ENCODE results near the gene USP15.

USP15 gene

GRCh38 chr12:62379723-62380045 is 119.5 kb downstream of the USP15 start:
- Histone ChIP-seq H3K36me3 (ENCODE audit: insufficient read depth, low read length) (peaks cover 40% of the 10 kb centered on the region), H3K9ac (ENCODE audit: low read depth, low read length) (no peak overlapping the region), H3K27ac (ENCODE audit: low read length) (no peak overlapping the region), H3K4me1 (ENCODE audit: insufficient read depth, low read length) (0 out of 2 replicates have a peak, but pooled peaks cover 2% of the 10 kb centered on the region), H4K20me1 (ENCODE audit: insufficient read depth, low read length) (no peaks in the 10 kb centered on the region), H3K27me3 (ENCODE audit: insufficient read depth, low read length, poor library complexity) (no peaks in the 10 kb centered on the region), H3K79me2 (ENCODE audit: insufficient read depth, low read length) (peaks cover 14% of the 10 kb centered on the region; the same call in 1 of the 2 replicates), H2AFZ (ENCODE audit: low read depth, low read length) (no peak overlapping the region), H3K4me3 (ENCODE audit: low read depth in 1 of 2, low read length in 2 of 2) (no peak overlapping the region), H3K4me2 (ENCODE audit: insufficient read depth, low read length) (no peak overlapping the region), H3K9me3 (ENCODE audit: insufficient read depth, low read length, severe bottlenecking) (no peaks in the 10 kb centered on the region)
- no peak for TF ChIP-seq EZH2 (IDR thresholded peaks at IDR 0.05; ENCODE audit: borderline replicate concordance, low read depth, low read length, severe bottlenecking)
- no peak for TF ChIP-seq CTCF (IDR thresholded peaks at IDR 0.05; ENCODE audit: borderline replicate concordance, extremely low read depth, low read length, poor library complexity, severe bottlenecking)
- no peak for DNase-seq
- ATAC-seq (ENCODE audit: insufficient read depth, low read depth) = no peak

- no peaks in the 10 kb centered on the region for H3K9me3 ChIP-seq (ENCODE audit: insufficient read depth, low read length, severe bottlenecking)
- no peak overlapping the region for H2AFZ ChIP-seq (ENCODE audit: low read depth, low read length)
- DNase-seq (no peak), ATAC-seq (ENCODE audit: insufficient read depth, low read depth) (no peak)
- H3K79me2 ChIP-seq (ENCODE audit: insufficient read depth, low read length) = peaks cover 6% of the 10 kb centered on the region; the same call in 1 of the 2 replicates
- no peaks in the 10 kb centered on the region for H4K20me1 ChIP-seq (ENCODE audit: insufficient read depth, low read length)
- H3K4me3 ChIP-seq (ENCODE audit: low read depth in 1 of 2, low read length in 2 of 2) = no peak overlapping the region
- TF ChIP-seq CTCF (IDR thresholded peaks at IDR 0.05; ENCODE audit: borderline replicate concordance, extremely low read depth, low read length, poor library complexity, severe bottlenecking) (no peak), EZH2 (IDR thresholded peaks at IDR 0.05; ENCODE audit: borderline replicate concordance, low read depth, low read length, severe bottlenecking) (no peak)
- H3K4me1 ChIP-seq (ENCODE audit: insufficient read depth, low read length) = no peaks in the 10 kb centered on the region
- H3K4me2 ChIP-seq (ENCODE audit: insufficient read depth, low read length) = no peak overlapping the region
- no peak overlapping the region for H3K27ac ChIP-seq (ENCODE audit: low read length)
- peaks cover 54% of the 10 kb centered on the region for H3K36me3 ChIP-seq (ENCODE audit: insufficient read depth, low read length)
- H3K27me3 ChIP-seq (ENCODE audit: insufficient read depth, low read length, poor library complexity) = no peaks in the 10 kb centered on the region
- no peak overlapping the region for H3K9ac ChIP-seq (ENCODE audit: low read depth, low read length)
Observed at GRCh38 chr12:62382526-62382925, 122.3 kb downstream of the USP15 start.

GRCh38 chr12:62396750-62397149 is 136.5 kb downstream of the USP15 start:
- H4K20me1 ChIP-seq (ENCODE audit: insufficient read depth, low read length) = no peaks in the 10 kb centered on the region
- no peak overlapping the region for H3K4me2 ChIP-seq (ENCODE audit: insufficient read depth, low read length)
- H3K27ac ChIP-seq (ENCODE audit: low read length) = no peak overlapping the region
- H3K4me3 ChIP-seq (ENCODE audit: low read depth in 1 of 2, low read length in 2 of 2) = no peak overlapping the region
- no peak for TF ChIP-seq EZH2 (IDR thresholded peaks at IDR 0.05; ENCODE audit: borderline replicate concordance, low read depth, low read length, severe bottlenecking)
- no peak for TF ChIP-seq CTCF (IDR thresholded peaks at IDR 0.05; ENCODE audit: borderline replicate concordance, extremely low read depth, low read length, poor library complexity, severe bottlenecking)
- DNase-seq (no peak), ATAC-seq (ENCODE audit: insufficient read depth, low read depth) (no peak)
- no peaks in the 10 kb centered on the region for H3K27me3 ChIP-seq (ENCODE audit: insufficient read depth, low read length, poor library complexity)
- H3K9ac ChIP-seq (ENCODE audit: low read depth, low read length) = no peak overlapping the region
- no peak overlapping the region for H2AFZ ChIP-seq (ENCODE audit: low read depth, low read length)
- no peaks in the 10 kb centered on the region for H3K9me3 ChIP-seq (ENCODE audit: insufficient read depth, low read length, severe bottlenecking)
- H3K4me1 ChIP-seq (ENCODE audit: insufficient read depth, low read length) = no peaks in the 10 kb centered on the region
- H3K36me3 ChIP-seq (ENCODE audit: insufficient read depth, low read length) = peaks cover 87% of the 10 kb centered on the region
- H3K79me2 ChIP-seq (ENCODE audit: insufficient read depth, low read length) = no peaks in the 10 kb centered on the region

- ATAC-seq (ENCODE audit: insufficient read depth, low read depth) (no peak; the same call in 2 of the 3 replicates), DNase-seq (no peak)
- TF ChIP-seq EZH2 (IDR thresholded peaks at IDR 0.05; ENCODE audit: borderline replicate concordance, low read depth, low read length, severe bottlenecking) (no peak), CTCF (IDR thresholded peaks at IDR 0.05; ENCODE audit: borderline replicate concordance, extremely low read depth, low read length, poor library complexity, severe bottlenecking) (no peak)
- no peaks in the 10 kb centered on the region for H4K20me1 ChIP-seq (ENCODE audit: insufficient read depth, low read length)
- H3K9me3 ChIP-seq (ENCODE audit: insufficient read depth, low read length, severe bottlenecking) = no peaks in the 10 kb centered on the region
- H3K9ac ChIP-seq (ENCODE audit: low read depth, low read length) = no peak overlapping the region
- H2AFZ ChIP-seq (ENCODE audit: low read depth, low read length) = no peak overlapping the region
- no peak overlapping the region for H3K27ac ChIP-seq (ENCODE audit: low read length)
- H3K36me3 ChIP-seq (ENCODE audit: insufficient read depth, low read length) = peaks cover 86% of the 10 kb centered on the region
- no peaks in the 10 kb centered on the region for H3K27me3 ChIP-seq (ENCODE audit: insufficient read depth, low read length, poor library complexity)
- H3K79me2 ChIP-seq (ENCODE audit: insufficient read depth, low read length) = no peaks in the 10 kb centered on the region
- no peak overlapping the region for H3K4me2 ChIP-seq (ENCODE audit: insufficient read depth, low read length)
- no peaks in the 10 kb centered on the region for H3K4me1 ChIP-seq (ENCODE audit: insufficient read depth, low read length)
- H3K4me3 ChIP-seq (ENCODE audit: low read depth in 1 of 2, low read length in 2 of 2) = no peak overlapping the region
Observed at GRCh38 chr12:62400135-62400534, 139.9 kb downstream of the USP15 start.

All from DND-41 (cell line).